B cell (primary cell): ENCODE measurements around the gene TTC23. TPM values are rescaled to one million over a fixed set of nuclear protein-coding genes. Genes with fewer than 3 reads are reported as not detected.

ENCODE experiments used
- ATAC-seq: fragments of 200-7000 bp; cut with Tn5 transposase; one replicate; pipeline ENCODE4 v1.10.0; 2021; ENCODE audit warnings: low read depth, mild to moderate bottlenecking, moderate number of reproducible peaks, moderate library complexity
- CTCF ChIA-PET: fragments of 350-600 bp; sonication (Branson Sonifier 250); formaldehyde crosslinking; loops from one replicate; lab custom pipeline; 2021; ENCODE audit warnings: antibody characterized with exemption, inconsistent platforms; lab: Charles Lee
- POLR2A ChIA-PET: fragments of 350-600 bp; sonication (Branson Sonifier 250); formaldehyde crosslinking; loops from one replicate; lab custom pipeline; 2021; ENCODE audit warnings: antibody characterized with exemption; lab: Charles Lee
- DNase-seq: peaks from one replicate; pipeline ENCODE4 v3.0.0; 2013
- H2AFZ ChIP-seq: 2 replicates; pipeline ENCODE4 v1.6.1; 2012; ENCODE audit warnings: mild to moderate bottlenecking, low read depth, low read length; ENCODE audit not compliant: insufficient read depth, poor library complexity, severe bottlenecking
- H3K27ac ChIP-seq, 2 donors: 1 replicate in 1 of 2; 2 replicates in 1 of 2; pipeline ENCODE4 v1.5.1; 2012 to 2013; ENCODE audit warnings: low read length in 2 of 2, mild to moderate bottlenecking in 2 of 2, moderate library complexity in 1 of 2
- H3K27me3 ChIP-seq, 4 experiments: fragments of 200-600 bp in 1 of 4; sonication (generic) in 1 of 4; replicated peaks in 1 of 4; 1 replicate in 2 of 4; 2 replicates in 2 of 4; pipeline versions ENCODE4 v1.6.1 to v1.7.0; 2013 to 2016; ENCODE audit warnings: low read length in 3 of 4, mild to moderate bottlenecking in 2 of 4, mixed read lengths in 1 of 4, moderate library complexity in 1 of 4; ENCODE audit not compliant: insufficient read depth in 4 of 4, control insufficient read depth in 3 of 4; ENCODE audit errors: control extremely low read depth in 1 of 4
- H3K36me3 ChIP-seq, 2 experiments: replicated peaks in 1 of 2; 1 replicate in 1 of 2; 2 replicates in 1 of 2; pipeline versions ENCODE4 v1.6.1 to v1.7.1; 2013; ENCODE audit warnings: low read length in 1 of 2; ENCODE audit not compliant: insufficient read depth in 2 of 2, control insufficient read depth in 1 of 2; ENCODE audit errors: control extremely low read depth in 1 of 2, extremely low read depth in 1 of 2
- H3K4me1 ChIP-seq, 2 donors: fragments of 200-600 bp in 1 of 2; sonication (generic) in 1 of 2; 1 replicate in 1 of 2; 2 replicates in 1 of 2; pipeline versions ENCODE4 v1.5.1 to v1.6.1; 2013 to 2017; ENCODE audit warnings: low read length in 2 of 2; ENCODE audit not compliant: control insufficient read depth in 2 of 2, insufficient read depth in 2 of 2
- H3K4me2 ChIP-seq: replicated peaks from 2 replicates; pipeline ENCODE3; 2012; ENCODE audit warnings: mild to moderate bottlenecking, low read depth, low read length; ENCODE audit not compliant: poor library complexity, severe bottlenecking
- H3K4me3 ChIP-seq, 5 experiments: fragments of 200-600 bp in 1 of 5; sonication (generic) in 1 of 5; 1 replicate in 3 of 5; 2 replicates in 2 of 5; pipeline versions ENCODE4 v1.5.1 to v1.7.0; 2011 to 2016; ENCODE audit warnings: low read length in 4 of 5, mild to moderate bottlenecking in 4 of 5, low read depth in 2 of 5, control low read depth in 1 of 5, moderate library complexity in 1 of 5; ENCODE audit not compliant: insufficient read depth in 1 of 5; ENCODE audit errors: control extremely low read depth in 1 of 5, extremely low read depth in 1 of 5
- H3K79me2 ChIP-seq: fragments of 200-600 bp; sonication (generic); one replicate; pipeline ENCODE4 v1.6.0; 2016; ENCODE audit warnings: low read length; ENCODE audit not compliant: control insufficient read depth, insufficient read depth
- H3K9ac ChIP-seq: fragments of 200-600 bp; sonication (generic); 2 replicates; pipeline ENCODE4 v1.6.1; 2017; ENCODE audit warnings: mild to moderate bottlenecking, low read length, moderate library complexity
- H3K9me3 ChIP-seq, 3 donors: one replicate each; pipeline versions ENCODE4 v1.6.1 to v1.7.1; 2013; ENCODE audit warnings: low read length in 2 of 3; ENCODE audit not compliant: control insufficient read depth in 2 of 3, insufficient read depth in 1 of 3; ENCODE audit errors: control extremely low read depth in 1 of 3
- H4K20me1 ChIP-seq: 2 replicates; pipeline ENCODE4 v1.6.0; 2012; ENCODE audit warnings: mild to moderate bottlenecking, low read length; ENCODE audit not compliant: insufficient read depth, control insufficient read depth, poor library complexity, severe bottlenecking
- H3K27ac Mint-ChIP-seq: one replicate; pipeline ENCODE4 v1.8.0; 2021; ENCODE audit warnings: mixed read lengths
- H3K27me3 Mint-ChIP-seq: one replicate; pipeline ENCODE4 v1.8.0; 2021; ENCODE audit warnings: mixed read lengths
- H3K4me1 Mint-ChIP-seq: one replicate; pipeline ENCODE4 v1.8.0; 2021; ENCODE audit warnings: mixed read lengths
- H3K4me3 Mint-ChIP-seq: one replicate; pipeline ENCODE4 v1.8.0; 2021; ENCODE audit warnings: mixed read lengths
- H3K9me3 Mint-ChIP-seq: one replicate; pipeline ENCODE4 v1.8.0; 2022; ENCODE audit warnings: mixed read lengths; ENCODE audit not compliant: insufficient read depth
- CTCF ChIP-seq: fragments of 200-600 bp; IDR thresholded peaks from one replicate; pipeline ENCODE4 v1.8.0; 2022; ENCODE audit warnings: antibody characterized with exemption, mild to moderate bottlenecking
- EZH2 ChIP-seq: IDR thresholded peaks from 2 replicates; pipeline ENCODE4 v1.6.1; 2012; ENCODE audit warnings: borderline replicate concordance, low read depth, mild to moderate bottlenecking, moderate library complexity, low read length; ENCODE audit not compliant: insufficient read depth, poor library complexity, severe bottlenecking
- WGBS: methylation state at CpG from one replicate; pipeline ENCODE4 v1.1.5; 2013; ENCODE audit warnings: missing lambda C conversion rate; ENCODE audit not compliant: insufficient coverage; 5-methylcytosine and 5-hydroxymethylcytosine counted together
- intact Hi-C: fragments of 100-400 bp; cut with micrococcal nuclease; formaldehyde crosslinking; loops from one replicate; pipeline ENCODE4 v1.10.0; 2022
- polyA plus RNA-seq: library from polyadenylated mRNA; depleted of rRNA; stranded (reverse); fragments of >200 nt; gene quantifications from 2 replicates; pipeline ENCODE4 v1.2.3, GENCODE V29; 2012
- total RNA-seq, 2 donors: library from RNA; stranded (reverse); fragments of 120-200 nt in 1 of 2; gene quantifications; 1 replicate in 1 of 2; 2 replicates in 1 of 2; pipeline versions ENCODE4 v1.2.3 to v1.2.4, GENCODE V29; 2013 to 2022

Gene TTC23
- total and polyA plus RNA-seq, 2 donors (not counting 1 experiment from before 2014, with no cell fraction given) = 0.15 to 1.9 TPM

- intact Hi-C loops = no loop called here
- TF ChIP-seq EZH2 (no peak), CTCF (no peak)
- Mint-ChIP-seq H3K4me3 (no peak overlapping the region), H3K27me3 (no peaks in the 10 kb centered on the region), H3K4me1 (no peaks in the 10 kb centered on the region), H3K27ac (no peak overlapping the region), H3K9me3 (no peaks in the 10 kb centered on the region)
- no peaks in the 10 kb centered on the region for H3K36me3 ChIP-seq
- ChIA-PET POLR2A (no interaction called here), CTCF (no interaction called here)
- H3K9me3 ChIP-seq = no peaks in the 10 kb centered on the region
- no peak overlapping the region for H3K27ac ChIP-seq
- H2AFZ ChIP-seq = no peak overlapping the region
- 100% methylated on average over 3 of the region's 5 CpGs for WGBS
- H3K27me3 ChIP-seq = no peaks in the 10 kb centered on the region
- DNase-seq = no peak
- H3K4me2 ChIP-seq = no peak overlapping the region
- no peak overlapping the region for H3K4me3 ChIP-seq
- no peaks in the 10 kb centered on the region for H4K20me1 ChIP-seq
- H3K79me2 ChIP-seq = no peaks in the 10 kb centered on the region
- ATAC-seq = no peak
- no peak overlapping the region for H3K9ac ChIP-seq
- H3K4me1 ChIP-seq = no peaks in the 10 kb centered on the region
Observed at GRCh38 chr15:99137877-99138276, 111.5 kb downstream of the TTC23 start.

- Mint-ChIP-seq H3K9me3 (no peaks in the 10 kb centered on the region), H3K27ac (no peak overlapping the region), H3K4me1 (no peaks in the 10 kb centered on the region), H3K27me3 (no peaks in the 10 kb centered on the region), H3K4me3 (no peak overlapping the region)
- Histone ChIP-seq H3K4me1 (no peaks in the 10 kb centered on the region), H3K27me3 (no peaks in the 10 kb centered on the region), H3K9ac (no peak overlapping the region), H2AFZ (no peak overlapping the region), H3K27ac (no peak overlapping the region), H3K4me3 (no peak overlapping the region), H3K79me2 (no peaks in the 10 kb centered on the region), H3K9me3 (no peaks in the 10 kb centered on the region), H4K20me1 (no peaks in the 10 kb centered on the region), H3K4me2 (no peak overlapping the region), H3K36me3 (no peaks in the 10 kb centered on the region)
- intact Hi-C loops = no loop called here
- DNase-seq = no peak
- ChIA-PET CTCF (no interaction called here), POLR2A (no interaction called here)
- TF ChIP-seq CTCF = no peak
- TF ChIP-seq EZH2 = no peak
- ATAC-seq = no peak
- 95% methylated on average over 13 of the region's 13 CpGs for WGBS
Observed at GRCh38 chr15:99137111-99137546, 112.3 kb downstream of the TTC23 start.
